Calu3 (cell line): ENCODE data around the gene PPP1R17. TPM values are rescaled to one million over a fixed set of nuclear protein-coding genes. Genes with fewer than 3 reads are reported as not detected.

Experiments used
- BruUV-seq: library from RNA; stranded (reverse); fragments of 400-500 nt; replicated peaks from 2 replicates; lab custom pipeline; 2021; lab: Mats Ljungman, UMichigan
- CTCF ChIA-PET: fragments of 300-600 bp; sonication (Branson Sonifier 250); formaldehyde crosslinking; loops from one replicate; lab custom pipeline; 2022; ENCODE audit warnings: antibody characterized with exemption; lab: Charles Lee
- DNase-seq: peaks from one replicate; pipeline ENCODE4 v3.0.0; 2022
- H3K27ac Mint-ChIP-seq: one replicate; pipeline ENCODE4 v1.8.0; 2022; ENCODE audit warnings: mixed read lengths; ENCODE audit not compliant: unreplicated experiment
- H3K27me3 Mint-ChIP-seq: one replicate; pipeline ENCODE4 v1.8.0; 2022; ENCODE audit warnings: mixed read lengths; ENCODE audit not compliant: unreplicated experiment
- H3K36me3 Mint-ChIP-seq: one replicate; pipeline ENCODE4 v1.8.0; 2022; ENCODE audit warnings: mild to moderate bottlenecking, moderate library complexity, mixed read lengths; ENCODE audit not compliant: insufficient read depth, unreplicated experiment
- H3K4me1 Mint-ChIP-seq: one replicate; pipeline ENCODE4 v1.8.0; 2022; ENCODE audit warnings: mild to moderate bottlenecking, low read depth, mixed read lengths; ENCODE audit not compliant: unreplicated experiment
- H3K4me3 Mint-ChIP-seq: one replicate; pipeline ENCODE4 v1.8.0; 2022; ENCODE audit warnings: mild to moderate bottlenecking, low read depth, moderate library complexity, mixed read lengths; ENCODE audit not compliant: unreplicated experiment
- H3K9me3 Mint-ChIP-seq: one replicate; pipeline ENCODE4 v1.8.0; 2022; ENCODE audit warnings: low read depth, mixed read lengths; ENCODE audit not compliant: unreplicated experiment
- intact Hi-C: fragments of 100-400 bp; cut with micrococcal nuclease; formaldehyde crosslinking; loops from one replicate; pipeline ENCODE4 v1.10.0; 2022; ENCODE audit not compliant: unreplicated experiment
- total RNA-seq: library from RNA; stranded (reverse); gene quantifications from 2 replicates; pipeline ENCODE4 v1.2.3, GENCODE V29; 2022
- TF ChIP-seq, protein P1 (sequence below): fragments of 200-600 bp; IDR thresholded peaks from one replicate; pipeline ENCODE4 v1.8.0; 2022; ENCODE audit warnings: antibody characterized with exemption; ENCODE audit not compliant: unreplicated experiment

Gene PPP1R17
- total RNA-seq, 1 experiment from 2014 or later, result not detected

DNA sequence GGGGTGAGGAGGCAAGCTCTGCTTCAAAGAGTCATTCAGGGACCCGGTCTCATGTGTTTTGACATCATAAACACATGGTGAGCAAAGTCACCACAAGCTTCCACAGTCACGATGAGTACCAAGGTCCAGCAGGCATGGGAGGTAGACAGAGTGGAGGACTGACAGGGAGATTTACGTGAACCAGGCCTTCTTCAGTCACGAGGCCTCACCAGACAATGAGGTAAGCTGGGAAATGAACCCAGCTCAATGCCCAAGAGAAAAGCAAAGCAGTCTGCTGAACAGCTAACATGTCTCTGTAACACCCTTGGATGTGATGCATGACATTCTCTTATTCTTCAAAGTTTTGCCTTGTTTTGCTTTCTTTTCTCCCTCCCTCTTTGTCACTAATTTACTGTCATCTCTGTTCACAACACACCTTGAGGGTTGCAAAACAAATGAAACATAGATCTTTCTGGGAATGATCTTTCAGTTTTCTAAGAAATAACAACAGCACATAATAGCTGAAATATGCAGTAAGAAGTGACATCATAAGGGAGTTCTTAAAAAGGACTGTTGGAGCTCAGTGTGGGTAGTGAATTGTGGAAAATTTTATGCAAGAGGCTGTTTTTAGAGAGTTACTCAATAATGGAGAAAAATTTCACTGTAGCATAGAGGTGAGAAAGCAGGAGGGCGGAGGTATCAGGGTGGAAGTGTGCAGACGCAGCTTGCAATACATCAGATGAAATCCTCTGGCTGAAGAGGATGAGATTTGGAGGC, 9.0 kb downstream of the PPP1R17 start:
- intact Hi-C loops, result no loop called here
- Mint-ChIP-seq H3K27ac (no peak overlapping the region), H3K27me3 (peaks cover 88% of the 10 kb centered on the region), H3K4me3 (no peak overlapping the region), H3K36me3 (no peaks in the 10 kb centered on the region), H3K4me1 (no peaks in the 10 kb centered on the region), H3K9me3 (no peaks in the 10 kb centered on the region)
- CTCF ChIA-PET, result interaction anchor here (1.7 kb wide), 1 partner anchor 562 kb away, joined by 5 read pairs; no protein-coding TSS in a partner anchor
- no peak for DNase-seq
- no TSS peak for BruUV-seq
- TF ChIP-seq, protein P1, sequence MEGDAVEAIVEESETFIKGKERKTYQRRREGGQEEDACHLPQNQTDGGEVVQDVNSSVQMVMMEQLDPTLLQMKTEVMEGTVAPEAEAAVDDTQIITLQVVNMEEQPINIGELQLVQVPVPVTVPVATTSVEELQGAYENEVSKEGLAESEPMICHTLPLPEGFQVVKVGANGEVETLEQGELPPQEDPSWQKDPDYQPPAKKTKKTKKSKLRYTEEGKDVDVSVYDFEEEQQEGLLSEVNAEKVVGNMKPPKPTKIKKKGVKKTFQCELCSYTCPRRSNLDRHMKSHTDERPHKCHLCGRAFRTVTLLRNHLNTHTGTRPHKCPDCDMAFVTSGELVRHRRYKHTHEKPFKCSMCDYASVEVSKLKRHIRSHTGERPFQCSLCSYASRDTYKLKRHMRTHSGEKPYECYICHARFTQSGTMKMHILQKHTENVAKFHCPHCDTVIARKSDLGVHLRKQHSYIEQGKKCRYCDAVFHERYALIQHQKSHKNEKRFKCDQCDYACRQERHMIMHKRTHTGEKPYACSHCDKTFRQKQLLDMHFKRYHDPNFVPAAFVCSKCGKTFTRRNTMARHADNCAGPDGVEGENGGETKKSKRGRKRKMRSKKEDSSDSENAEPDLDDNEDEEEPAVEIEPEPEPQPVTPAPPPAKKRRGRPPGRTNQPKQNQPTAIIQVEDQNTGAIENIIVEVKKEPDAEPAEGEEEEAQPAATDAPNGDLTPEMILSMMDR, result no peak

DNA sequence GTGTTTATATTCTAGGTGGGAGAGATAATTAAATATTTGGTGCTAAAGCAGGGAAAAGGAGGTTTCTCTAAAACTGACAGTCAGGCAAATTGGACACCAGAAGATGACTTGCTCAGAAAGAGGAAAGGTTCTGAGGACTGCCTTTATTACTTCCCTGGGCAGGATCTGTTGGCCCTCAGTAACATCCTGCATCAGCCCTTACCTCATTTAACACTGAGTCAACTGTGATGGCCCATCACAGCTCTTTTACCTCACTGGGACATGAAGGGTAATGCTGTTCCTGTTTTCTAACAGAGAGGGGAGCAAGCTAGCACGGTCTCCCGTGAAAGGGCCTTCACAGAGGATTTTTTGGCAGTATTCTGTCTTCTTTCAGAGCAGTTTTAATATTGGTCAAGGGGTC, 12.0 kb downstream of the PPP1R17 start:
- intact Hi-C loops, result no loop called here
- Mint-ChIP-seq H3K27ac (no peak overlapping the region), H3K4me3 (no peak overlapping the region), H3K36me3 (no peaks in the 10 kb centered on the region), H3K4me1 (no peaks in the 10 kb centered on the region), H3K27me3 (peaks cover 88% of the 10 kb centered on the region), H3K9me3 (no peaks in the 10 kb centered on the region)
- CTCF ChIA-PET, result no interaction called here
- no peak for DNase-seq
- no TSS peak for BruUV-seq
- TF ChIP-seq, protein P1, result no peak

DNA sequence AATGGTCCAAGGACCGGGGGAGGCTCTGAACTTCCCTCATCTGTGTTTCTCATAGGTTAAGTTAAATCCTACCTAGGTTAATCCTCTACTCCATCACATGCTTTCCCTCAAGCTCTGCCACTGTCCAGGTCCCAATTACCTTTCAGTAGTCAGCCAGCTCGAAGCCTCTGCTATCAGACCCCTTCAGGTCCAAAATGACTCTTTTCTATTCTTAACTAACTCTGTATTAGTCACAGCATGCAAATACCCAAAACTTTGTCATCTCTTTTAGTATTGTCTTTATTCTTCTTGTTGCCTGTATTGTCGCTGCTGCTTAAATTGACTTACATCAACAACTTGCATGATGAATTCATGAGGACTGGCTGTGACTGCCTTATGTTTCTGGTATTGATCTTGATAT, 15.3 kb downstream of the PPP1R17 start:
- Mint-ChIP-seq H3K4me1 (no peaks in the 10 kb centered on the region), H3K36me3 (no peaks in the 10 kb centered on the region), H3K27ac (no peak overlapping the region), H3K9me3 (no peaks in the 10 kb centered on the region), H3K27me3 (peaks cover 87% of the 10 kb centered on the region), H3K4me3 (no peak overlapping the region)
- no peak for DNase-seq
- intact Hi-C loops, result no loop called here
- BruUV-seq, result no TSS peak
- TF ChIP-seq, protein P1, result no peak
- CTCF ChIA-PET, result no interaction called here

DNA sequence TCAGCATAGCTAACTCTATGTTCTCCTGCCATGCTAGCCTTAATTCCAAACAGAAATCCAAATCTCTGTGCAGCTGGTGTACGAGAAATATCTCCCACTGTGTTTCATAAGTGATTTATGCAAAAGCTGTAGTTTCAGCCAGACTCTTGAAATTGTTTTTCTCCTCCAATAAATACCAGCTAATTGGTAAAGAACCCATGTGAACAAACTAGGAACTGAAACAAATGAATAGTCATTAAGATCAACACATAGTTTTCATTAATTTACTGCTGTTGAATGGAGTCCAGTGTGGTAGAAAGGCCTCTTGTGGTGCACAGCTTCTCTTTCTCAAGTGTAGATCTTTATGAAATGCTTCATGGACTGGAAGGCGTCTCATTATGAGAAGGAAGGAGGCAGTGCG, 18.4 kb downstream of the PPP1R17 start:
- BruUV-seq, result no TSS peak
- TF ChIP-seq, protein P1, result no peak
- Mint-ChIP-seq H3K9me3 (no peaks in the 10 kb centered on the region), H3K27ac (no peak overlapping the region), H3K4me3 (no peak overlapping the region), H3K36me3 (no peaks in the 10 kb centered on the region), H3K4me1 (no peaks in the 10 kb centered on the region), H3K27me3 (peaks cover 71% of the 10 kb centered on the region)
- CTCF ChIA-PET, result no interaction called here
- DNase-seq, result no peak
- intact Hi-C loops, result no loop called here
